Coronary artery (tissue), 2 donors: ENCODE data around the gene MTMR12.
"Not testable (repeated sequence)": the region's sequence is repeated elsewhere in the genome, so short reads cannot be mapped to it uniquely, and the experiment has no call there.

Experiments
- DNase-seq: peaks from one replicate; pipeline ENCODE4 v3.0.0-alpha.2; 2017; ENCODE audit warnings: low spot score
- H3K27ac ChIP-seq, 2 donors: fragments of 200-600 bp; sonication (generic); one replicate each; pipeline ENCODE4 v1.5.1; 2016 to 2019
- H3K4me3 ChIP-seq: fragments of 200-600 bp; sonication (generic); 2 replicates; pipeline ENCODE4 v1.5.1; 2016; ENCODE audit warnings: mild to moderate bottlenecking, moderate library complexity
- CTCF ChIP-seq: fragments of 200-600 bp; sonication (generic); IDR thresholded peaks from one replicate; pipeline ENCODE4 v1.5.1; 2019; ENCODE audit warnings: antibody characterized with exemption

The MTMR12 gene

GRCh38 chr5:32325616-32326015 is 12.9 kb upstream of the MTMR12 start:
- Histone ChIP-seq H3K27ac (no peak overlapping the region), H3K4me3 (no peak overlapping the region)
- no peak for TF ChIP-seq CTCF
- no peak for DNase-seq

GRCh38 chr5:32325062-32325461 is 12.3 kb upstream of the MTMR12 start:
- Histone ChIP-seq H3K27ac (no peak overlapping the region), H3K4me3 (no peak overlapping the region)
- no peak for TF ChIP-seq CTCF
- DNase-seq, result no peak

GRCh38 chr5:32323741-32324140 is 11.0 kb upstream of the MTMR12 start:
- TF ChIP-seq CTCF, result no peak
- no peak overlapping the region for H3K27ac ChIP-seq
- H3K4me3 ChIP-seq, result no peak overlapping the region
- no peak for DNase-seq

- DNase-seq, result no peak
- H3K27ac ChIP-seq, result no peak overlapping the region
- TF ChIP-seq CTCF, result no peak
- no peak overlapping the region for H3K4me3 ChIP-seq
Measured at GRCh38 chr5:32322882-32323281, 10.1 kb upstream of the MTMR12 start.

GRCh38 chr5:32321787-32322186 is 9.0 kb upstream of the MTMR12 start:
- H3K27ac ChIP-seq, H3K4me3 ChIP-seq, DNase-seq: not testable (repeated sequence)

GRCh38 chr5:32320576-32320975 is 7.8 kb upstream of the MTMR12 start:
- Histone ChIP-seq H3K27ac (no peak overlapping the region), H3K4me3 (no peak overlapping the region)
- DNase-seq, result no peak
- TF ChIP-seq CTCF, result no peak

GRCh38 chr5:32319926-32320543 is 7.3 kb upstream of the MTMR12 start:
- H3K27ac ChIP-seq, result no peak overlapping the region
- no peak for TF ChIP-seq CTCF
- no peak for DNase-seq
- H3K4me3 ChIP-seq, result no peak overlapping the region

GRCh38 chr5:32319392-32319791 is 6.7 kb upstream of the MTMR12 start:
- no peak for DNase-seq

More at GRCh38 chr5:32319392-32319791, 6.7 kb upstream of the MTMR12 start:
- H3K4me3 ChIP-seq, result no peak overlapping the region
- H3K27ac ChIP-seq, result no peak overlapping the region
- TF ChIP-seq CTCF, result no peak
